ENCODE data around the gene TGFB3.
"Not testable (repeated sequence)": the region's sequence is repeated elsewhere in the genome, so short reads cannot be mapped to it uniquely, and the experiment has no call there.

TGFB3 gene

DNA sequence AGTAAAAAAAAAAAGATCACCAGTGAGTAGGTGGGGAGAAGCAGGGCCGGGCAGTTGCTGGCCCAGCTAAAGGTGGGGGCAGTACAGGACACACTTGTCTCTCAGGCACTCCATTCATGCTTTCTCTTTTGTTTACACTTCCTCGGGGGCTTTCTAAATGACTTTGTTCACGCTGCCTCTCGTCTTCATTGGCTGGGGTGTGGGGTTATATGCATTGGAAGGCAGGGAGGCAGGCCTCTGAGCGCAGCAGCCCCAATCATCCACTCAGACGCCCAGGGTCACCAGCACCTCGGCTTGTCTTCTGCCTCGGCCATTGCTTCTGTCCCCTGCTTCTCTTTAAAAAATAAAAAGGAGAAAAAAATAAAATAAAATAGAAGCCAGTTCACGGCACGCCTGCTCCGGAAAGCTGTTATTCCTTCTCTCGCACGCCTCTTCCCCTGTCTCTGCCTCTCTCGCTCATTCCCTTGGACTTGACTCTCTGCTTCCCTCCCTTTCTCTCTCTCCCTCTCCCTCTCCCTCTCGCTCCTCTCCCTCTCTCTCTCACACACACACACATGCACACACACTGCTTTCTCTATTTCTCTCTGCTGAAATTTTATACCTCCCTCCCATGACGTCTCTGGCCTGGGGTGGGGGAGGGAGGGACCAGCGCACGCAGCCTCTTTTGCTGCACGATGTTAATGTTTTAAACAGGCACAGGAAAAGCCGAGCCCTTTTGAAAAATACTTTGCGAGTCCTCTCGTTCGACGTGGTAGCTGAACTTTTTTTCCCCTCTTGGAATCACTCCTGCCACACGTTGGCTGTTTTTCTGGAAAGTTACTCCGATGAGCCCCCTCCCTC lies at the start of gene TGFB3:
Gene TGFB3, minus strand, starts transcription at position 570 of the 840 bp plus-strand sequence. CDS start 1,102 bp downstream, outside the sequence.
- DNase-seq (ENCODE audit: low read depth in 4 of 4, low spot score in 1 of 4) = peak in 3 of 4 experiments; percentile 7 to 28 (median 25)

DNA sequence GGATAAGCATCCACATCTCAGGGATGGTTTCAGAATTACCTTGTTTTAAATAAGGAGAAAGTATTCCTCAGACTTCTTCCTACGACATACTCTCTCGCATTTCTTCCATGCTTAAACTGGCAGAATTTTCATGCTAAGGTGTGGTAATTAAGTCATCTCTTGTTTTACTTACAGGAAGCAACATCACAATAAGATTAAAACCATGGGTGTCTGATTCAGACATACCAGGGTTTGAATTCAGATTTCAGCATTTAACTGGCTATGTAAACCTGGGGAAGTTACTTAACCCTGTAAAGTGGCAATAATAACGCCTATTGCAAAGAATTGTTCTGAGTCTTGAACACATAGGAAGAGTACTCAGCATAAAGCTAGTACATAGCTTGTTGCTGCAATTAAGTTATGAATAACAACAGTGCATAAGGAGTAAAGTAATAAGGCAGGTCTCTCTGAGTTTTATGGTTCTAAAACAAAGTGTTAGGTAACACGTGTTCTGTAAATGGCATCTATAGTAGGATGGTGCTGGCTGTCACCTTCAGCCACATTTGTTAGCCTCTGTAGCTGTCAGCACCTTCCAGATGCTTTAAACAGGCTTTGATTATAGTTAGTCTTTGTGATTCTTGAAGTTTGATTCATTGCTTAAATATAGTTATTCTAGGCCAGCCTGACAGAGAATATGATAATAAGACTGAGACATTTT lies 42.6 kb upstream of the TGFB3 start:
- DNase-seq (ENCODE audit: low read depth in 4 of 4, low spot score in 1 of 4) = no peak

DNA sequence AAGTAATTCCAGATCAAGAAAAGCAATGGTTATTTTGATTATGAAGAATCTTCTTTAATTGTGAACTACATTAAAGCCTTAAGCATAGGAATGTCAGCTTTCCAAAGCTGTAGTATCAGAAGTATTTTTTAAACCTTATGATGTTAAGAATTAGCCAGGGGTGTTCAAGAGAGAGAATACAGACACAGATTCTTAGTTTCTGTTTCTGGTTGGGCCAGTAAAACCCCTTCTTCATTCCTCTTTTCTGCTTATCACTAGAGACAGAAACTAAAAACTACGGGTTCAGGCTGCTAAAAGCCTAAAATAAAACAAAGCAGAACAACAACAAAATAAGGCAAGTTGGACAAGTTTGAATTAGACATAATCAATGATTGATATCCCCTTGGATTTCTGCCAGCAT lies 42.0 kb upstream of the TGFB3 start:
- no peak for DNase-seq (ENCODE audit: low read depth in 4 of 4, low spot score in 1 of 4)

DNA sequence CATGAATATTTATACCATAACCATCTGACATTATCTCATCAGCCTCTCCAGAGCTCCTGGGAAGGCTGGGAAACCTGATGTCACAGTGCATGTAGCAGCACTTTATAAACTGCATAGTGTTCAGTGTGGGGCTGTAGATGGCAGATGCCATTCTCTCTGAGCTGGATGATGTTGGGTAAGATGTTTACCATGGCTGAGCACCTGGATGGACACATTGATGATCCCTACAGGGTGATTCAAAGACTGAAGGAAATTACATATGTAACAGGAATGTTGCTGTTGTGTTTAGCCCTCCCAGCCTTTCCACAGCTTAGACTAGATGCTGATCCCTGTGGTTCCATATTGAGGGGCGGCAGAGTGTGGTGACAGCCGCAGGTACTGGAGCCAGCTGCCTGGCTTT lies 41.2 kb upstream of the TGFB3 start:
- DNase-seq (ENCODE audit: low read depth in 4 of 4, low spot score in 1 of 4) = no peak

DNA sequence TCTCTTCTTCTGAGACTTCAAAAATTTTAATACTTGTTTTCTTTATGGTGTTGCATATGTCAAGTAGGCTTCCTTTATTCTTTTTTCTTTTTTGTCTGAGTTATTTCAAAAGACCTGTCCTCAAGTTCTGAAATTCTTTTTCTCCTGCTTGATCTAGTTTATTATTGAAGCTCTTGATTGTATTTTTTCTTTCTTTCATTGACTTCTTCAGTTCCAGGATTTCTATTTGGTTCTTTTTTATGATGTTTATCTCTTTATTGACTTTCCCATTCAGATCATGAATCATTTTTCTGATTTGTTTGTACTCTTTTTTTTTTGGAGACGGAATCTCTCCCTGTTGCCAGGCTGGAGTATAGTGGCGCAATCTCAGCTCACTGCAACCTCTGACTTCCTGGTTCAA lies 37.9 kb upstream of the TGFB3 start:
- DNase-seq (ENCODE audit: low read depth in 4 of 4, low spot score in 1 of 4) = no peak

DNA sequence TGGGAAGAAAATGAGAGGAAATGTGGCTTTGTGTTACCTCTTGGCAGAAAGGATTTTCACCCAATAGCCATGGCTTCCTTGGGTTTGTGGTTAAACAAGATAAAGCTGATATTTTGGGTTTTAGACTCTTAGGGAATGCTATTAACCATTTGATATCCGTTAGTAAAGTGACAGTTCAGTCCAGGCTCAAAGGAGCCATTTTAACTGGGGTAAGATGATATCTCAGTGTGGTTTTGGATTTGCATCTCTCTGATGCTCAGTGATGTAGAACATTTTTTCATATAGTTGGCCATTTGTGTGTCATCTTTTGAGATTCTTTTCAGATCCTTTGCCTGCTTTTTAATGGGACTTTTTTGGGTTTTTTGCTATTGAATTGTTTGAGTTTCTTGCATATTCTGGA lies 33.9 kb upstream of the TGFB3 start:
- DNase-seq (ENCODE audit: low read depth in 4 of 4, low spot score in 1 of 4) = no peak

DNA sequence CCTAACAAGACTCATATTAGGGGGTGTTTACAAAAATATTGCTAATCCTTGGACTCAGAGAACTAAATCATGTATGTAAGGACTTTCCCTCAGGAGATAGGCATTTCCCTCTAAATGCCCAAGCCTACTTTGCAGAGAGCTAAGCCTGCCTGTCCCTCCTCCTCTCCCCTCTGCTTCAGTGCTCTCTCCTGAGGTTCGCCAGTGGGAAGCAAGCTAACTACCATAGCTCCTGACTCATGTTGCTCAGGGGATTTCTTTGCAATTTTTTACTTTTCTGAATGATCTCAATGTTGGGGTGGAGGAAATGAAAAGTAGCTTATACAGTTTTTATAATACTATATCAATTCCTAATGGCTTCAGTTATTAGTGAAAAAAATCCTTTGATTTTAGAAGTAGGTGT lies 33.4 kb upstream of the TGFB3 start:
- no peak for DNase-seq (ENCODE audit: low read depth in 4 of 4, low spot score in 1 of 4)

DNA sequence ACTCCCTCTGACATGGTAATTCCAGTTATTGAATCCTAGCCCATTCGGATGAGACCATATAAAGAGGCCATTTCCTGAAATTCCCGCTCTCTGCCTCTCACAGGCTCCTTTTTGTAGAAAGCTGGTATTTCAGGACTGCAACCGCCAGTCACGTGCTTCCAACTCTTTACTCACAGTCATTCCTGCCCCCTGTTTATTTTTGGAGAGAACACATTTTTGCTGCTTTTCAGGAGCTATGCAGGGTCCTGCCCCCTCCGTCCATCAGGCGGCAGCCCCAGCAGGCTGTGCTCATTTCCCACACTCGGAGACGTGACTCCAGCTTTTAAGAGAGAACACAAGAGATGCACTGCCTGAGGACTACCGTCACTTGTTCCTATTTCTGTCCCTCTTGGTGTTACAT lies 30.6 kb upstream of the TGFB3 start:
- no peak for DNase-seq (ENCODE audit: low read depth in 4 of 4, low spot score in 1 of 4)

DNA sequence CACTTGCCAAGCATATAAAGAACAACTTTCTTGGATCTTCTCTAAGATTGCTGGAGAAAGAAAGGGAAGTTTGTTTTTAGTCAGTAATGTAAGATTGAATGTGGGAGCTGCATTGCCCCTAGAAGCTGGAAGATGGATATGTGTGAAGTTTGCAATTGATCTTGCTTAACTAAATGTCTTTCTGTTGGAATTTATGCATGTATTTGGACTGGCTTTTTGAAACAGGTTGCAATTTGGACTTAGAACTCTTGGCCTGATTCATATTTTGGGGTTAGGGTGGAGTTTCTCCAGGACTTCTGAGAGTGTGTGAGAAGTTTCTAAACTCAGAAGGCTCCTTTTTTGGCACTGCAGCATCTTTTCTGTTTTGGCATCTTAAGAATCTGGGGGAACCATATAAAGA lies 30.1 kb upstream of the TGFB3 start:
- DNase-seq (ENCODE audit: low read depth in 4 of 4, low spot score in 1 of 4) = no peak

DNA sequence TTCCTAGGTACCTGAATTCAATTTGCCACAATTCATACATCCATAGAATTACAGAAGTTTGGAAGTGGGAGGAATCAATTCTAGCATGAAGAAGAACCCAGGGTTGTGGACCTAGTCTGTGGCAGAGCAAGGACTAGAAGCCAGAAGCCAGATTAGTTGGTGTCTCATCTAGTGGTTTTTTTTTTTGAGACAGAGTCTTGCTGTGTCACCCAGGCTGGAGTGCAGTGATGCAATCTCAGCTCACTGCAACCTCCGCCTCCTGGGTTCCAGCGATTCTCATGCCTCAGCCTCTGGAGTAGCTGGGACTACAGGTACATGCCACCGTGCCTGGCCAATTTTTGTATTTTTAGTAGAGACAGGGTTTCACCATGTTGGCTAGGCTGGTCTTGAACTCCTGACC lies 27.8 kb upstream of the TGFB3 start:
- DNase-seq (ENCODE audit: low read depth in 4 of 4, low spot score in 1 of 4) = not testable (repeated sequence)

DNA sequence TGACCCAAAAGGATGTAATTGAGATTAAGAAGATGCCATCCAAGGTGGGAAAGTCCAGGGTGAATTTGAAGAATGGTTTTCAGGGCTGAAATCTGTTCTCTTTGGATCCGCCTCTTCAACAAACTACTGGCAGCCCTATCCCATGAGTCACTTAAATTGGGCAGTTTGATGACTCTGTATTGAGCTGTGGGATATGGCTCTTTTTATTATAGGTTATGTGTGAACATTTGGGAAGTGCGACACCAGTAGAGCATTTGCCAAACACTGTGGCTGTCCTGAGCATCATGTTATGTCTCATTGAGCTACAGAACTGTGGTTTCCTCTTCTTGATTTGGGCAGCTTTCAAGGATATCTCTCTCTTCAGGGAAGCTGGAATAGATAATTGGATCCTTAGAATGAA lies 26.1 kb upstream of the TGFB3 start:
- DNase-seq (ENCODE audit: low read depth in 4 of 4, low spot score in 1 of 4) = no peak

DNA sequence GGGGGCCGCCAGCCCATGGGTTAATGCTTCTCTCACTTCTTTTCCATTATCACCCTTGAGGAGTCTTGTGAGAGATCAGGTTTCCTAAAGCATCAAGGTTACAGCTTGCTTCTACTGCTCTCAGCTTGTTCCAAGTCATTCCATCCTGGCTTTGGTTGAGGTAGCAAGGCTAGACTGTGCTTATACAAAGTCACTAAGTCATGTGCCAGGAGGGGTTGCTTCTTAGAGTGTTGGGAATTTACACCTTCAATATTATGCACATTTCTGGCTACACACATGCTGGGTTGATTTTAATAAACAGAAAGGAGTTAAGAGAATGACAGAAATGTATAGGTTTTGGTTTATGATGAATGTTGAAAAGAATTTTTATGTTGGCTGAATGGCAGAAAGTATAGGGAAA lies 25.6 kb upstream of the TGFB3 start:
- DNase-seq (ENCODE audit: low read depth in 4 of 4, low spot score in 1 of 4) = no peak

DNA sequence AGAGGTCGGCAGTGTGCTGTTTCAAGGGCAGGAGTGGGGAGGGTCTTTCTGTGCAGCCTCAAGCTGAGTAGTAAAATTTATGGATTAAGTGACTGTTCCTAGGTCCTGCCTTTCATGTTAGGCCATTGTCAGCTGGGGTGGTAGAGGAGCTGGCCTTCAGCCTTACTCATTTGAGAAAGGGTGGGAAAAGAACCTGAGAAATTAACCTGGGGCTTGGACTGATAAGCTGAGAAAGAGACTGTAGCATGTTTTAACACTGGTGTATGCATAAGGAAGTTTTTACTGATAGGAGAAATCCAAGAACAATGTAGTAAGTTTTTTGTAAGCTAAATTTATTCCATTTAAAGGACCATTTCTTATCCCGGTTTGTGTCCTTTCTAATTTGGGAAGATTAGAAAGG lies 24.5 kb upstream of the TGFB3 start:
- no peak for DNase-seq (ENCODE audit: low read depth in 4 of 4, low spot score in 1 of 4)

DNA sequence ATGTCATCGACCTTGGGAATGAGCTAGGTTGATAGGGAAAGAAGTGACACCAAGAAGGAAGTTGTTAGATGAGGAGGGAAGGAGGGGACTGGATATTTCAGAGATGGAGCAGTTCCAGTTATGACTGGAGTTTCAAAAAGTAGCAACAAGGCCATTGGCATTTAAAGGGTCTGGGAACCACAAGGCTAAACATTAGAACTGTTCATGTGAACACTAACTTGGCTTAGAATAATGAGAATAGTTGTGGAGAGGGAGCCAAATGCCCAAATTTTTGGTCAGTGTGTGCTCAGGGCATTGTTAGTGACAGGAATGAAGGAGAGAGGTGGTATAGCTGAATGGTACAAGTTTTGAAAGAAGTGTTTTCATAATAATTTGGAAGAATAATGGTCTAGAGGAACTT lies 20.6 kb upstream of the TGFB3 start:
- DNase-seq (ENCODE audit: low read depth in 4 of 4, low spot score in 1 of 4) = no peak

DNA sequence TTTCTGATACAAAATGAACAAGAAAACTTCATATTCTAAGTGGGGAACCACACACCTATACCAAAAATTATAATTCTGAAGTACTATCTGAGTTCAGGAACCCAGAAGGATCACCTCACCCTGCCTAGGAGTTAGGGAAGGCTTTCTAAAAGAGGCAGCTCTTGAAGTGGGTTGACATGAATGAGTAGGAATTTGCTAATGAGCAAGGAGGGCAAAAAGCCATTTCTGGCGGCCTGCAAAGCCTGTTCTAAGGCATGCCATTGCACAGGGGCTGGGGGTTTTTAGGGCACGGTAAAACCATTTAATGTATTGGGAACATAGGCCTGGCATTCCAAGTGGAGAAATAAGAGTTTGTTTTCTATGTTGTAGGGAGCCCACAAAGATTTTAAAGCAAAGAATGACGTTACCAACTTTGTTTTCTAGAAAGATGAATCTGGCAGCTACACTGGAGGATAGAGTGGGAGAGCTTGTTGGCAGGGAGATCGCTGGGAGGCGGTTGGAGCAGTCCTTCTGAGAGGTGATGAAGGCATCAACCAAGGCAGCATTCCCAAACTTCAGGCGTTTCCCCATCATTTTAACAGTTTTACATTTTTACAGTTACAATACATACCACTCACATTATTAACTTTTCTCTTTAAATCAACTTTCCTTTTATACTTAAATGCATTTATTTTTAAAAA lies 17.9 kb upstream of the TGFB3 start:
- no peak for DNase-seq (ENCODE audit: low read depth in 4 of 4, low spot score in 1 of 4)

DNA sequence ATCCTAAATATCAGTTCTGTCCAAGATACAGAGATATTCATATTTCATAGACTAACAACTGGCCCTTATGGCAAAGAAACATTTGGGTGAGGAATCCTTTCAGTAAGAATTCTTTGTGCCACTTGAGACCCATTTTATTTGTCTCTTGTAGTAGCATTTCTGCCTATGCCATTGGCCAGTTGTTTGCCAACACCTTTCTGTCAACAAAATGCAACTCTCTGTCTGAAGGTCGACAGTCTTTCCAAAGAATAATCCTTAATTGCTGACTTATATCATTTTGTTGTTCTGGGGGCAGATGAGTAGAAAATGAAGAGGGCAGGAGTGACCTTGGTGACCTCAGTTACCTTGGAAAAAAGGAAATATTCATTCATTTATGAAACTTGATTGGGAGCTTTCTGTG lies 14.7 kb upstream of the TGFB3 start:
- DNase-seq (ENCODE audit: low read depth in 4 of 4, low spot score in 1 of 4) = no peak

DNA sequence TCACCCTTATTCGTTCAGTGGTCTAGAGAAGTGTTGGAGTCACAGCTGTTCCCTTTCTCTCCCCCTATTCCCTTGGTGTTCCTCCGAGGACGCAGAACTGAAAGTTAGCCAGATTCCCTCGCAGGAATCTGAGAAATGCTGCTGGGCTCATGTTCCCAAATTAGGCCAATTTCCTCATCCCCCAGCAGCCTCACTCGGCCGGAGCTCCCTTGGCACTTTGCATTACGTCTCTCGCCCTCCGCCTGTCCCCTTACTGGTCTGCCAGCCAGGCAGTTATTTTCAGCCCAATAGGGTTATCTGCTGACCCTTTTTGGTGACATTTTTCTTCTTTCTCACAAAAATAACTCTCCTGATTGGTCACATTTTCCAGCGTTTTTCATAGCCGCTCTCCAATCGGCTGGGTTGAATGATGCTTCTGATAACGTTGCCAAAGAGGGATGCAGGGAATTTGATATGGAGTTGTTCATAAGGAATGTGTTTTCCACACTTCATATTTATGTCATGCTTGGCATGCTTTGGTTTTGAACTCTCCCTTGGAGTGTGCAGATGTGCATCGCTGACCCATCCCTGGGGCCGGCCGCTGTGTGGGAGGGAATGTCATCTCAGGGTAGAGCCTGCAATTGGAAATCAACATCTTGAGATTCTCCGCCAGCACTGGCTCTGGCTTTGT lies 13.7 kb upstream of the TGFB3 start:
- no peak for DNase-seq (ENCODE audit: low read depth in 4 of 4, low spot score in 1 of 4)

DNA sequence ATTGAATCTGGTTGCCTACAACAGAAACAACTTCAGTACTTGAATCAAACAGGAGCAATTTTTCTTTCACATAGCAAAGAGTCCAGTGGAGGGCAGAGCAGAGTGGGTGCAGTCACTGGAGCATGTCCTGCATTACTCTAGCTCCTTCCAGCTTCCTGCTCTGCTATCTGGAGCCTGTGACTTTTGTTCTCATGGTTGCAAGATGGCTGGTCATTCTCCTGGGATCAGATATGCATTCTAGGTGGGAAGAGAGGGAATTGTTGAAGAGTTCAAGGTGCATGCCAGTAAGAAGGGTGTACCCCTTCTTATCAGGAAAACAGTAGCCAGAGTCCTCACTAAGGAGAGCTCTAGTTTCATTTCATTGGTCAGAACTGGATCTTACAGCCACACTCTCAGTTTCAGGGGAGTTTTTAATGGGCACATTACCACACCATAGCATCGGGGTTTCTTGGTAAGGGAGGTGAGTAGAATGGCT lies 11.8 kb upstream of the TGFB3 start:
- no peak for DNase-seq (ENCODE audit: low read depth in 4 of 4, low spot score in 1 of 4)

DNA sequence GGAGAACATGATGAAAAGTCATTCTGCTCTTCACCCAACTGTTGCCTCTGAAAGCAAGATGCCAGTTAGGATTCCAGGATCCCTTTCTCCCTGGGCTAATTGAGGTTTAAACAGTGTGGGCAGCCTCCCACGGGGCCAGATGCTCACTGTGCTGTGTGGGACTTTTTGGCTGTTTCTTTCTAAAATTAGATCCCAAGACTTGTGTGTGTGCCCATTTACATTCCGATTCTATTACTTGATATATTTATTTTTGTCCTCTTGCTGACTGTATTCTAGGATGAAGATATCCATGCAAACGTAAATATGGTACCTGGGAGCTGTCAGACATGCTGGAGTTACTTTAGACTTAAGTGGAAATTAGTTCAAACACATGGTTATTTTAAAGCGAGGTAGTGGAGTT lies 10.0 kb upstream of the TGFB3 start:
- no peak for DNase-seq (ENCODE audit: low read depth in 4 of 4, low spot score in 1 of 4)

DNA sequence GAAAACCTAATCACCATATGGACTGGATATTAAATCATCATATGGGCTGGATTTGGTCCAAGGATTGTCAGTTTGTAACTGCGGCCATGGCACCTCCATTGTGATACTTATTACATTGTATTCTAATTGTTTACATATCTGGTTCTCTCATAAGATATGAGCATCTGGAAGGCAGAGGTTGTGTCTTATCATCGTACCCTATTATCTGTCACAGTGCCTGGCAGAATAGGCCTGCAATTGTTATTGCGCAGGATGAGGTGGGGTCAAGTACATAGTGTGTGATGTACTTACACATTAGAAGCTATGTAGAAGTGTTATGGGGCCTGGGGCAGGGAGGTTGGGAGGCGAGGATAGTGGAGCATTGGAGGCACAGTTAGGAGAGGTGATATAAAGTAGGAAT lies 8.5 kb upstream of the TGFB3 start:
- DNase-seq (ENCODE audit: low read depth in 4 of 4, low spot score in 1 of 4) = no peak

DNA sequence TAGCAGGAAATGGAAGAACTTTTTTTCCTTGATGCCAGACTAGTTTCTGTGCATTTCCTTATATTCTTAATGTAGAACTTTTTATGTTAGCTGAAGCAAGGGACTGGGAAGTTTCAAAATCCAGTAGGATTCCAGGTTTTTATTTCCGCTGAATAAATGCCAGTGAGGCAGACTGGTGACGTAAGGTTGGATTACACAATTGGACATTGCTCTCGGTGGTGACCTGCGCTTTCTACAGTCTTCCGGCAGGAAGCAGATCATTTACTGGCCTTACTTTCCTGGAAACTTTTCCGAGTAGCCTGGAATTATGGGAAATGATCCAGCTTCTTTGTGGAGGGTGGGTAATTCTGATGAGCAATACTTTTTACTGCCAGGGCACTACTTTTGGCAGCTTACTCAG lies 7.3 kb upstream of the TGFB3 start:
- no peak for DNase-seq (ENCODE audit: low read depth in 4 of 4, low spot score in 1 of 4)
